ENCODE data around the gene KRT14.
"Not testable (repeated sequence)": the region's sequence is repeated elsewhere in the genome, so short reads cannot be mapped to it uniquely, and the experiment has no call there.

KRT14 gene

DNA sequence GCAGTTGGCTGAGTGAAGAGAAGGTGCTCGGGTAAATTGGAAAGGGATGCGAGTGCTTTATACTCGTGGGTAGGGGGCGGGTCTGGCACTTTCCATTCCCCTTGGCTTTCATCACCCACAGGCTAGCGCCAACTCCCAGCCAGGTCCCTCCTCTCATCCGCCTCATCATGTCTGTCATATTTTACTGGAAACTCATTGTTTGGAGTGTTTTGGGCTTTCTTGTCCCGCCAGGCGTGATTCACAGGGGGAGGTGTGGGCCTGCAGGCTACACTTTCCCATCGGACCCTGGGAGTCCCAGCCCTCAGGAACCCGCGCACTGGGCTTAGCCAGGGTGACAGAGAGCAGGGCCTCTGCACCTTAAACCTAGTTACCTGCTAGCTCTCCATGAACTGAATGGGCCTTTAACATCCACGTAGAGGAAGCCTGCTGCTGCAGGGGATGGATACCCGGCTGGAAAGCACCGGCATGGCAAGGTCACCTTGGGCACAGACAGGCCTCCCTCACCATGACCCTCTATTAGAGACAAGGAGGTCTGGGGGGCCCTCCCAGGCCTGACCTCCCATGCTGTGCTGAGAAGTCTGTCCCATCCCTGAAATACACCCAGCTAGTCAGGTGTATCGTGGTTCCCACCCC lies at the start of gene KRT14:
Gene KRT14 (minus strand): TSS at position 33 of the 633 bp plus-strand sequence. CDS start 61 bp downstream, outside the sequence.
- DNase-seq = no peak

- no peak for DNase-seq
Measured at GRCh38 chr17:41635121-41636097, 48.7 kb upstream of the KRT14 start.

DNA sequence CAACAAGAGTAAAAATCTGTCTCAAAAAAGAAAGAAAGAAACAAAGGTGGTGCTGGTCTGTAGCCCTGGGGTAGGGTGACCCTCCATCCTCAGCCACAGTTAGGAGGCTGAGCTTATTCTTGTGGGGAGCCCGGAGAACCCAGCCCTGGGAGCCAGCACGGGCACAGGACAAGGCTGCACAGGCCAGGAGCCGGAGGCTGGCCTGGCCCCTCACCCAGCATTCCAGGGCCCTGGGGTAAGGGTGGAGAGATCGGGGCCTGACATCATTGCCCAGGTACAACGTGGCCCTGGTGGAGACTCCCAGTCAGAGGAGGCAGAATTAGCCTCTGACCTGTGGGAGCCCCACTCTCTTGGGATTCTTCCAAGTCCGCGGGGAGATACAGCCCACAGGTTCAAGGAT lies 47.9 kb upstream of the KRT14 start:
- no peak for DNase-seq

DNA sequence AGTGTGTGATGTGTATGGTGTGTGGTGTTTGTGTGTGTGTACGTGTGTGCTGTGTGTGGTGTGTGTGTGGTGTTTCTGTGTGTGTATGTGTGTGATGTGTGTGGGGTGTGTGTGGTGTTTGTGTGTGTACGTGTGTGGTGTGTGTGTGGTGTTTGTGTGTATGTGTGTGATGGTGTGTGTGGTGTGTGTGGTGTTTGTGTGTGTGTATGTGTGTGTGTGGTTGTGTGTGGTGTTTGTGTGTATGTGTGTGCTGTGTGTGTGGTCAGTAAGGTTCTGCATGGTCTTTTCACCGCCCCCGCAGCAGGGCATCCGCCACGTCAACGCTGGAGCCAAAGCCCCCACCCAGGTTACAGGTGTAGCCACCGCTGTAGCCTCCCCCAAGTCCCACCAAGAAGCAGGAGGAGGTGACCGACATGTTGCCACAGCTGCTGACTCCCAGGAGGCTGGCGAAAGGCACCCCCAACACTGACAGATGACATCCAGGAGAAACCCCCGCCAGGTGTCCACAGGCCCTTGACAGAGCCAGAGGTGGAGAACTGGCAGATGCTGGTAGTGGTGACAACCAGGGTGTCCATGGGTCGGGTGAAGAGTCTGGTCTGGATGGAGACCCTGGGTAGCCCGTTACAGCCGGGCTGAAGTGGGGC lies 47.0 kb upstream of the KRT14 start:
- DNase-seq = no peak

DNA sequence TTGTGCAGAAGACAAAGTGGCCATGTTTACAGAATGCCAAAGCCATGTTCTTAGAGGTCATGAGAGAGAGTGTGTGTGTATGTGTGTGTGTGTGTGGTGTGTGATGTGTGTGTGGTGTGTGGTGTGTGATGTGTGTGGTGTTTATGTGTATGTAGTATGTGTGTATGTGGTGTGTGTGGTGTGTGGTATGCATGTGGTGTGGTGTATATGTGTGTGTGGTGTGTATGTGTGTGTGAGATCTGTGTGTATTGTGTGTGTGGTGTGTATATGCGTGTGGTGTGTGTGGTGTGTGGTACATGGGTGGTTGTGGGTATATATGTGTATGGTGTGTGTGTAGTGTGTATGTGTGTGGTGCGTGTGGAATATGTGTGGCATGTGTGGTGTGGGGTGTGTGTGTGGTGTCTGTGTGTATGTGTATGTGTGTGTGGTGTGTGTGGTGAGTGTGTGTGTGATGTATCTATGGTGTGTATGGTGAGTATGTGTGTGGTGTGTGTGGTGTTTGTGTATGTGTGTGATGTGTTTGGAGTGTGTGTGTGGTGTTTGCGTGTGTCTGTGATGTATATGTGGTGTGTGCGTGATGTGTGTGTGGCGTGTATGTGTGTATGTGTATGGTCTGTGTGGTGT lies 45.9 kb upstream of the KRT14 start:
- DNase-seq = no peak

- DNase-seq = no peak
Measured at GRCh38 chr17:41631898-41632285, 45.2 kb upstream of the KRT14 start.

DNA sequence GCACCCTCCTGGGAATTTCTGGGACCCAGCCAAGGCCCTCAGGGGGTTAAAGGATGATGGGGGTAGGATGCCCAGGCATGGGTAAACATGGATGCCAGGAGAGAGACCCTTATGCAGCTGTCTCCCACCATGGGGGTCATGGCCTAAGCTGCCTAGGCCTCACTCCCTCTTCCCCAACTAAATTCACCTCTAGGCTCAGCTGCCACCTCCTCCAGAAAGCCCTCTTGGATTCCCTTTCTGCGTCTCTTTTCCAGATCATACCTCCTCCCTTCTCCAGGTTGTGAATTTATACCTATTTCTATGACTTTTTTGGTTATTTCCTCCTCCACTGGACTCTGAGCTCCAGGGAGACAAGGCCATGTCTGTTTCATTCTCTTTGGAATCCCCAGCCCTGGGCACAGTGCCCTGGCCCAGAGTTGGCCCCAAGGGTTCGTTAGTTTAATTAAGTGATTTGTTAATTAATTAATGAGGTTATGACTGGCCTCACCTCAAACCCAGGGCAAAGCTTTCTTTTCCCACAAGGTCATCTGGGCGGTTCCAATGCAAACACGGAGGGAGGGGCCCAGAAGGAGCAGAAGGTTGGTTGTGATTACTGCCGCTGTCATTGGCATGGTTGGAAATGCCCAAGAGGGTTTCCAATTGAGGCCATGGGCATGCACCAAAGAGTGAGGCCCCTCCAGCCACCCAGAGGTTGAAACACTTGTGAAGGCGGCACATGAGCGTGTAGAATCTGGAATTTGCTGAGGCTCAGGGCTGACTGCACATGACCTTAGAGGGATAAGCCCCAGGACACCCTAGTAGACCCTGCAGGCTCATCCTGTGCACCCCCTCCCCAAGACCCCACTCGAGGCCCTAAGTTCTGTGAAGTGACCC lies 44.6 kb upstream of the KRT14 start:
- no peak for DNase-seq

DNA sequence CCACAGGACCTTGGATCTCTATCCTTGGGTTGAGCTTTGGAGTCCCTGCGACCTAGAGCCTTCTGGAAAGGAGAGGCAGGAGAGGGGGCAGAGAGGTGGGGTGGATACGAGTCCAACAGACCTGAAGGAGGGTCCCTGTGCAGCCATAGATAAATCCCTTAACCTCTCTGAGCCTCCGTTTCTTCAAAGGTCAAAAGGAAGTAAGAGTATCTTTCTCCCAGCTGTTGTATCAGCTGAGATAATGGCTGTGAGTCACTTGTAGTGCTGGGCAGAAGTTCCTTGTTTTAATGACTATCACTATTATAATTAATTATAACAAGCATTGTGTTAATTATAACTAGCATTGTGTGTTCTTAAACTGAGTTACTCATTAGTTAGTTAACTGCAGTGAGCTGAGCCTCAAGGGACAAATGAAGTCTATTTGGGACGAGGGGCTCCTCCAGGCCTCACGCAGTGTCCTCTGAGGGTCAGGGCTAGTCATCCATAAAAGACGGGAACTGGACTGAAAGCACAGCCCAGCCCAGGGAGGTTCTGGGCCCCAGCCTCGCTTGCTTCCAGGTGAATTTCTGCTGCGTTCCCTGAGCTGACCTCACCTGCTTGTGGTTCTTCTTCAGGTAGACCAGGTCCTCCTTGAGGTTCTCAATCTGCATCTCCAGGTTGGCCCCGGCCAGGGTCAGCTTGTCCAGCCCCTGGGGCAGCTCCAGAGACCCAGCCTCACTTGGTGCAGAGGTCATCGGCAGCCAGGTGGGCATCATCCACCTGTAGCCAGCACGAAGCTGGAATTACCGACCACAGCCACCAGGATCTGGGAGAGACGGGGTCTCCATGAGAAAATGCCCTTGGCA lies 43.4 kb upstream of the KRT14 start:
- no peak for DNase-seq

DNA sequence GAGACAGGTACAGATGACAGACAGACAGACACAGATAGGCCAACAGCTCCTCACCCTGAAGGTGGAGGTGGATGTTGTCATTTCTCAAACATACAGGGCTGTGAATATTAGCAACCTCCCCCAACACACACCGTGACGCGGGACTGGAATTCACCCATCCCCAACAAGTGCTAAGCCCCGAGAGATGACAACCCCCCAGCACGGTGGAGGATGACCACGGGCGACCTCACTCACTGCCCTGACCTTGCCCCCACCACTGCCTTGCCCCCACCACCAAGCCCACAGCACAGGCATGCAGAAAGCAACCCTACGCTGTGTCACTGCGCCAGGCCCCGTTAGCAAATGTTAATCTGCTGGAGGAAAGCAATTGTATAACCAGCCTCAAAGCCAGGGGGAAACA lies 42.6 kb upstream of the KRT14 start:
- no peak for DNase-seq

DNA sequence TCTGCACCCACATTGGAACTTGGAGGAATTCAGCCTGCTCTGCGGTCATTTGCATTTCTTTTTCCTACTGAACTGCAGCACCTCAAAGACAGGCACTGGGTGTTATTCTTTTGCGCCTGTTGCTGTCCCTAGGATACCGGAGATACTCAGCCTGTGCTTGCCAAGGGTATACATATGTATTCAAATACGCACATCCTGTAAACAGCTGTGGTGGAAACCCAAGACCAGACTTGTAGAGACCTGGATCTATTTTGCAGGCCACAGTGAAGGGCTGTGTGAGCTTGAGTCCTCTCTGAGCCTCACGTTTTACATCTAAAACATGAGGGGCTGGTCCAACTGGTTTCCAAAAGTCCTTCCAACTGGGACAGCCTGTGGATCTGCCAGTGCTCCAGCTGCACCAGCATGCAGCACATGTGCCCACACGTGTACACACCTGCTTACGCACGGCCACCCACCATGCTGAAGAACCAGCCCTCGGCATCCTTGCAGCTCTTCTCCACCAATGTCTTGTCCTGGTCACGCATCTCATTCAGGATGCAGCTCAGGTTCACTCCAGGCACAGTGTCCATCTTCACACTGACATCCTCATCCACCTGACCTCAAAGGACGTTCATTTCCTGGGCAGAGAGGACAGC lies 42.0 kb upstream of the KRT14 start:
- DNase-seq = not testable (repeated sequence)

DNA sequence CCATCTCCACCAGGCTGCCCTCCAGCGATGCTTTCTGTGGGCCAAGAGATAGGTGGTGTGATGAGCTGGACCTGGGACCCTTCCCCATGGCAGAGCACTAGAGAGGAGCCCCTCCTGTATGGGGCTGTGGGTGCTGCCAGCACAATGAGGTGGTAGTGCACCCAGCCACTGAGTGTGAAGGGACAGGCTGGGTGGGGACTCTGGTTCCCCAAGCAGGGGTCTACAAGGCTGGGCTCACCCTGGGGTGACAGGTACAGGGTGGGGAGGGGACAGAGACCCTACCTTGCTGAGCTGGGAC lies 41.3 kb upstream of the KRT14 start:
- not testable (repeated sequence) for DNase-seq

DNA sequence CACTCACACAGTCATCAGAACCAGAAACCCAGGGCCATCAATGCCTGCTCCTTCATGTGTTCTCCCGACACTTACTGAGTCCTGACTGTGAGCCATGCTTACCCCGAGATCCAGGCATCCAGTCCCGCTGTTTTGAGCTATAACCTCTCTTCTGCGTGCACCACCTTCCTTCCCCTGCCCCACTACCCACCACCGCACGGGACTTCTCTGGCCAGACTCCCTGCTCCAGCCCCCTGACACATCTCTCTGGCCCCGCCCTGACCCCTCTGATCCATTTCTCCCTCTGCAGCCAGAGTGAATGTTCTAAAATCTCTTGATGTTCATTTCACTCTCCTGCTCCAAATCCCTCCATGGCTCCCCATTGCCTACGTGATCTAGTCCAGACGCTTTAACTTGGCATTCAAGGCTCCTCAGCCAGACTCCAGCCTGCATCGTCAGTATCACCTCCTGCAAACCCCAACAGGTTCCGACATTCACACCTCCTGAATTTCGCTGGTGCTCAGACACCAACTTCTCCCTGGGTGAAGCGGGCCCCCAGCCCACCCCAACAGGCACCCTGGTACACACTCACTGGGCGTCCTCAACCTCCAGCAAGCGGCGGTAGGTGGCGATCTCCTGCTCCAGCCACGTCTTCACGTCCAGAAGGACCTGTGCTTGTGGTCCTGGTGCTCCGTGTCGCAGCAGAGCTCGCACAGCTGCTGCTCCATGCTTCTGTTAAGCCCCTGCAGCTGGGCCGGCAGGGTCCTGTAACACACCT lies 40.8 kb upstream of the KRT14 start:
- DNase-seq = no peak

- DNase-seq = not testable (repeated sequence)
Measured at GRCh38 chr17:41626914-41627295, 40.2 kb upstream of the KRT14 start.

GRCh38 chr17:41626028-41626913 lies 39.6 kb upstream of the KRT14 start:
- DNase-seq = not testable (repeated sequence)

DNA sequence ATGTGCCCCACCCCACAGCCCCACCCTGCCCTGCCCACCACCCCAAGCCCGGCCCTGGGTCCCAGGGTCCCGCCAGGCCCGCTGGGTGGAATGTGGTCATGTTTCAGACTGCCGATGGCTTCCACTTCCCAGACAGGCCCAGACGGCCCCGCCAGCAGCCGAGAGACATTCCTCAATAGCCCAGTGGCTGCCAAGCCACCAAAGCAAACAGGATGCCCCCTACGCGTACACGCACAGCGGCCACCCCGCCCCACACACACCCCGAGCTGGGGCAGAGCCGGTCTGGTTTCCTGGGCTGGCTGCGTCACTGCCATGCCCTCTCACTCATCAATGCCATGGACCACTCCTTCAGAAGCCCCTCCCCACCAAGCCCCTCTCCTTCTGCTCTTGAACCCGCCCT lies 38.9 kb upstream of the KRT14 start:
- DNase-seq = no peak

- peak; percentile 5 for DNase-seq
Measured at GRCh38 chr17:41624208-41625101, 37.8 kb upstream of the KRT14 start, which contains the start of gene KRT17. TSS of gene KRT17 (minus strand) at chr17:41624575. CDS start at chr17:41624509, 66 bp downstream.

DNA sequence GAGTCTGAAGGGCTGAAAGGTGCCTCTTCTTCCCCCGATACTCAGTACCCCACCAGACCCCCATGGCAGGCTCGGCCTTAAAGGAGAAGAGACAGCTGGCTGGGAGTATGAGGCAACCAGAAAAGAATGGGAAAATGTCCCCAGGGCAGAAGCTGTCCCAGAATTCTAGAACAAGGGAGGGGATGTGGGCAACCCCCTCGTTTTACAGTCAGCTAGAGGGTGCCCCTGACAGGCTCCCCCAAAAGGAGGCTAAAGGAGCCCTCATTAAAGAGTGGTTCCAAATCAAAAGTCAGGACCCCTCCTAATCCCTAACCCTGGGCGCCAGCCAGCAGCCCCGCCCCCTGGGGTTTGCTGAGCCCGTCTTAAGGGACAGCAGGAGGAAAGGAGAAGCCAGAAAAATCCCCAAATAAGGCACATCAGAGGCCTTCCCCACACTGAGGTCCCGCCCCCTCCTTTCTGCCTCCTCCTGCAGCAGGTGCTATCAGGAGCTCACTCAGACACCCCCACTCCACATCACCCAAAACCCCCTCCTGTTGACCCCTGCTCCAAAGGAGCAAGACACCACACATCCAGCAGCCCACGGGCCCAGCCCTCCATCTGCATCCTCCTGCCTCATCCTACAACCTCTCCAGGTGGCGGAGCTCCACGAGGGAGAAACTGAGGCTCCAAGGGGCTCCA lies 36.6 kb upstream of the KRT14 start:
- DNase-seq = not testable (repeated sequence)
